ENCODE measurements around the gene TBC1D7.

Gene TBC1D7

DNA sequence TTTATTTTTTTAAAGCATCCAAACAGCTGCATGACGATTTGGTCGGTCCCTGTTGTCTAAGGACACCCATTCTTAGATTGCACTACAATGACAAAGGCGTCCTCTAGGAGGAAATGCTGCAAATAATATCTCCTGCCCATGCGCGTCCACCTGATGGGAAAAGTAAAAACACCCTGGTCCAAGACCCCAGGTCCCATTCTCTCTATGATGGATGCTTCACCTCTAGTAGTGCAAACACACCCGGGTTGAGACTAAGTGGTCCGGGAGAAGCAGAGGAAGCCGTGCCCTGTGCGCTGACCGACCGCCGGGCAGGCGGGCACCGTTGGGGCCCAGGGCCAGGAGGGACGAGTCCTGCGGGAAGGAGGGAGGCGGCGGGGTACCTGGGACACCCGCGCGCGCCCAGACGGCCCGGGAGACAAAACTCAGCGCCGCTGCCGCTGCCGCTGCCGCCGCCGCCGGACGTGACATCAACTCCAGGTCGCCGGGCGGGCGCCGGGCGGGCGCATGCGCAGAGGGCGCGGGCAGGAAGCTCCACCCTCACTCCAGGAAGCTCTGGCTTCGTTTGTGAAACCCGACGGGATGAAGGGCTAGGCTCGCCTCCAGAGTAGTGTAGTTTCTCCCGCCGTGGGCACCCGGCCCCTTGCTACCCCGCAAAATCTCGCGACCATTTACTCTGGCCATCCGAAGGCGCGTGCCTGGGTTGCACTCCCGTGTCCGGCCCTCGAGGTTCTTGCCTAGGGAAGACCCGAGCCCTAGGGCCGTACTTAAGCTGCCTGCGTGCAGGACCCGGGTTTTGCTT, at the start of gene TBC1D7:
TSS of gene TBC1D7 (minus strand) at position 462 of the 799 bp plus-strand sequence. CDS start 1,639 bp downstream, outside the sequence.
- peak; percentile 69 to 76 for DNase-seq (ENCODE audit: low read depth in 2 of 2)

DNA sequence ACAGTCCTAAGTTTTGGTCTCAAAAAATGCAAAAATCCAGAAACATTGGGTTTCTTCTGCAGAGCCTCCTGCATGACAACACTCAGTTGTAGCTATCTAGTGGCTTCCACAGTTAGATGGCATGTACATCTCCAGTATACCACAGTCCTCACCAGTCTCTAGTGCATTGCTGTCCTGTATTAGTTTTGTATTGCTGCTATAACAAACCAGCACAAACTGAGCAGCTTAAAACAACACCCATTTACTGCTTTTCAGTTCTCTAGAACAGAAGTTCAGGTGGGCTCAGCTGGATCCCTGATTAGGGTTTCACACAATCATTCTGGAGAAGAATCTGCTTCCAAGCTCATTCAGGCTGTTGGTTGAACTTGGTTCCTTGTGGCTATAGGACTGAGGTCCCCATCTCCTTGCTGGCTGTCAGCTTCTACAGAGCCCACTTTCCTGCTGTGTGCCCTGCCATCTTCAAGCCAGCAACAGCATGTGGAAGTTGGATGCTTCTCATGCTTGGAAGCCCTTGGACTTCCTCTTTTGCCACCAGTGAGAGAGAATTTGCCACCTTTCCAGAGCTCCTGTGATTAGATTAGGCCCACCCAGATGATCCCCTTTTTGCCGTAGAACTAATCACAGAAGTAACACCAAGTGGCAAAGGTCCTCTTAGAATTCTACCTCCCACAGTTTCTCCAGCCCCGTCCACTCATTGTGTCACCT, 48.9 kb upstream of the TBC1D7 start:
- no peak for DNase-seq (ENCODE audit: low read depth in 2 of 2)

DNA sequence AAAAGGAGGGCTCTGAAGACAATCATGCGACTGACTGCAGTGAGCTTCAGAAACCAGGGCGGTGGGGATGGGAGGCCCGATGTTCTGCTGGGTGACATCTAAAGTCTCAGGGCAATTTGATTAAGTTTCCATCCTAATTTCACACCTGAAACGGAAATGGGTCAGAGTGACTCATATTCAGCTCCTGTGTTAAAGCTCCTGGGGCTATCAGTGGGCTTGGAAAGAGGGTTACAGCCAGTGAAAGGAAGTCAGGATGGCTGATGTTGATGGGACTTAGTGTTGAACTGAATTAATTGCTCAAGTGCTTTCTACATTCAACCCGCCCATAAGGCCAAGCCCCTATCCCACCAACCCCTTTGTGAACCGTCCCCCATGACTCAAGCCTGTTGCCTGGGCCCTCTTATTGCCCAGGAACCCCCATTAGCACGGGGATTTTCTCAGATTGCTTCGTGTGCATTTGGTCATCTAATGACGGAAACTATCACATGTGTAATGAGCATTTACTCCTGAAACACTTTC, 47.1 kb upstream of the TBC1D7 start:
- DNase-seq (ENCODE audit: low read depth in 2 of 2) = no peak

DNA sequence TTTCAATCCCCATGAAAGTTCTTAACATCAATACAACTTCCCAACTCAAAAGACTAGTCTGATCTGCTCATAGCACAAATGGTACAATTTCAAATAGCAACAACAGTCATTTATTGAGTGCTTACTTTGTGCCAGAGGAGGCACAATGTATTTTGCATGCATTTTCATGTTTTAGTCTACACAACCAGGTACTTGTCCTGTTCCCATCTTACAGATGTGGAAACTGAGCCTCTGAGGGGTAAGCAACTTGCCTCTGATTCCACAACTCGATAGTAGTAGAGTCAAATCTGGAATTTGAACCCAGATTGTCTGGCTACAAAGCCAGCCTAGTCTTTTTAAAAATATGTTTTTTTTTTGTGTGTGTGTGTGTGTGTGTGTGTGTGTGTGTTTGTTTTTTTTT, 45.6 kb upstream of the TBC1D7 start:
- no peak for DNase-seq (ENCODE audit: low read depth in 2 of 2)

DNA sequence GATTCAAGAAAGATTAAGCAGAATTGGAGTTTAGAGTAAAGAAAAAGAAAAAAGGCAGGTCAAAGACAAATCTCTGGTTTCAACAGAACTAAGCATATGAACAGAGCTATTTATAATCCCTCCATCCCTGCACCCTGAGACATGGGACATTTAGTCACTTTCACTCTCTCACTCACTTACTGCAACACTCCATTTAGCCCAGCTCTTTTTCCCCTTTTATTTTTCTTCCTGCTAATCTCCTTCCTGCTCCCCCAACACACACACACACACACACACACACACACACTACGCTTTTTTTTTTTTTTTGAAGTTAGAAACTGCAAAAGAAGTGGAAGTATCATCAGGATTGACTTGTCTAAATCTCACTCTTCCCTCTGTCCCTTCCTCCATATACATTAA, 45.1 kb upstream of the TBC1D7 start:
- DNase-seq (ENCODE audit: low read depth in 2 of 2) = no peak

DNA sequence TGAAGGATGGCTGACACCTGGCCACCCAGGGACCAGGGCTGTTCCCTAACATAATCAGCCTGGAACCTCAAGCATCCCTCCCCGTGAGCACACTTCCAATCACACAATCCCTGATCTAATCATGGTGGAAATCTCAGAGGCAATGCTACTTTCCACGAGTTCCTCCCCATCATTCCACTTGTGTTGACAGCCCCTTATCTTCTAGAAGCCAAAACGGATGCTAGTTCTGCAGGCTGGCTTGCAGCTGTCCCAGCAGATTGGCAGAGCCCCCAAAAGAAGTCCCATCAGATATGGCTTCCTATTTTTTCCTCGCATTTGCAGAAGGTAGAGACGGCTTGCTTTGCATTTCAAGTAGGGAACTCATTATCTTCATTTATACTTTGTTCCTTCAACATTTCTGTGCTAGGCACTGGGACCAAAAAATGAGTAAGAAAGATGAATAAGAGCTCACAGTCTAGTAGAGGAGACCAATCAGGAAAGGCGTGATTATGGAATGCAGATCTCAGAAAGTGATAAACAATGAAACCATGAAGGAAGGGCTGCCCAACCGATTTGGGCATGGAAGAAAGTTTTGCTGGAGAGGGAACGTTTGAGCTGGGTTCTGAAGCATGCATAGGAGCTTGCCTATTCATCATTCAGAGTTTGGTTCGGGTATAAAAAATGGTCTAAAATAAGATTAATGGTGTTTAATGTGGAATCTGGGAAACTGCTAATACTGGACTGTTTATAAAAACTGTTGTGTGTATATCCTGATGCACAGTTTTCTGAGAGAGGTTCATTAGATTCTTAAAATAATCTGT, 44.6 kb upstream of the TBC1D7 start:
- DNase-seq (ENCODE audit: low read depth in 2 of 2) = no peak

DNA sequence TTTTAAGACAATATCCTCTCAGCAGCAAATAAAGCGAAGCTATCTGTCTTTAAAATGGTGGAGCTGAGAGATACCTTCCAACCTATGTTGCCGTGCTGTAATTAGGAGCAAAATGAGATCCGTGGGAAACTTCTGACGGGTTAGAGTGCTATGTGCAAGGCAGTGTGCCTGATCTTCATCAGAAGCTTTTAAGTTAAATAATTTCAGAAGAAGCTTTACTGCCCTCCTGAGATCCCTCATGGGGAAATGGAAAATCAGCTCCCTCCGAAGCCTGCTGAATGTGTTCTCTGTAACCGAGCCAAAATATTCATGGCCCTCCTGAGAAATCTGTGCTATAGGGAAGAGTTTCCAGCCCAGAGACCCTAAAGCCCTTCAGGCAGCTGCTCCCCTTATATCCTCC, 43.7 kb upstream of the TBC1D7 start:
- no peak for DNase-seq (ENCODE audit: low read depth in 2 of 2)

DNA sequence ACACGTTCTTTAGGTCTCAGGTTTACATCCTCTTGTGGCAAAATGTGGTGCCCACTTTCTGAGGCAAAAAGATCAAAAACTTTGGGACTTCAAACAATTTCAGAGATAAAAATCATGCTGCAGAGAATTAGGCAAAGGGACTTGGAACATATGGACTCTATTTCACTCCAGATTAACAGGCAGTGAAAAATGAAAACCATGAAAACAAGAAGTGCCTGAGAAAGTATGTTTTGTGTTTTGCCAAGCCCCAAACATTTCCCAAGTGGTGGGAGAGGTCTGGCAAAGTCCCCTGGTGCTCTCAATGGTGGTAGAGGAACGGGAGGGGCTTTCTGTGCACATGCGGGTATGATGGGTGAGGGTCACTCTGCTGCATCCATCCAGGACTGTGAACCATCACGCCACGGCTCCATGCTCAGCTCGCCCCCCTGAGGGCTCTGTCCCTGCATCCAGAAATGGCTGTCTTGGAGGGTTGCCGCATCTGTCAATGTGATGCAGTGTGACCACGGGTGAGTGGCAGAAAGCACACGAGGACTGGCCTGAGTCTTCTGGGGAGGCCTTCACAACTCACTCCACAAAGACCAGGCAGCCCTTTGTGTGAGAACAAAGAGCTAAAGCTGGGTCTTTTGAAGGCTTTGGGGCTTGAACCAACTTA, 43.2 kb upstream of the TBC1D7 start:
- no peak for DNase-seq (ENCODE audit: low read depth in 2 of 2)

DNA sequence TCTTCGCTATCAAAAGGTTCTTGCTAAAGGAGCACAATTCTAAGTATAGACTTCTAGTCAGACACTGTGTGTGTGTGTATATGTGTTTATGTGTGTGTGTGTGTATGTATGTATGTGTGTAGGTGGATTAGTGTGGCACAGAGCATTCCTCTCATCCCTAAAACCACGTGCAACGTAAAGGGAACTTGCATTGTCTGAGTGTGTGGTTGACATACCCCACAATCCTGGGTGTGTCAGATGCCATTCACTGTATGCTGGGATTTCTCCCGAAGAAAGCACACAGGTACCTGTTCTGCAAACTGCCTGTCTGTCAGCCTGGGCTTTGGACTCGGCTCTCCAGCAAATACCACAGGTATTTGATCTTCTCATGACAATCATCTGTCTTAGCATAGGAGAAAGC, 42.3 kb upstream of the TBC1D7 start:
- no peak for DNase-seq (ENCODE audit: low read depth in 2 of 2)

DNA sequence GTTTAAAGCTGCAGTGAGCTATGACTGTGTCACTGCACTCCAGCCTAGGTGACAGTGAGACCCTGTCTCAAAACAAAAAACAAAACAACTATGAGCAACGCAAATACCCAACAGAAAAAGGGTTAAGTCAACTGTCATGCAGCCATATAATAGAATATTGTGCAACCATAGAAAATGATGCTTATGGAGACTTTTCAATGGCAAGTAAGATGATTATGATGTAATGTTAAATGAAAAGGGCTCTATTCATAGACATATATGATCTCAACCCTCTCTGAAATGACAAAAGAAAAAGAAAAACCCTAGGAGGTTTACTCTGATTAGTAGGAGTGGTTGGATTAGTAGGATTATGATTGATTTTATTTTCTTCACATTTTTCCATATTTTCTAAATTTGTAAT, 41.3 kb upstream of the TBC1D7 start:
- DNase-seq (ENCODE audit: low read depth in 2 of 2) = no peak

DNA sequence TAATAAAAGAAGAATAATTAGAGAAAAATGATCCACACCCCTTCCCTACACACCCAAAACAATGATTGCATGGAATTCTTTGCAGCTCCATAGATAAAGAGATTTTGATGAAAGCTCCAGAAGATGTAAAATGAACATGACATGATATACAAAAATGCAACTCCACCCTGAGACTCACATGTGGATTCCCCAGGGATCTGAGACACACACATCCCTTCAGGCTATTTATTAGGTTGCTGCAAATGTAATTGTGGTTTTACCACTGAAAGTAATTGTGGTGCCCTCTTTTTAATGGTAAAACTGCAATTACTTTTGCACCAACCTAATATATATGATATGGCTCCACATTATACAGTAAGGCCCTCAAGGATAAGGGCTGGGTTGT, 40.4 kb upstream of the TBC1D7 start:
- DNase-seq (ENCODE audit: low read depth in 2 of 2) = no peak

DNA sequence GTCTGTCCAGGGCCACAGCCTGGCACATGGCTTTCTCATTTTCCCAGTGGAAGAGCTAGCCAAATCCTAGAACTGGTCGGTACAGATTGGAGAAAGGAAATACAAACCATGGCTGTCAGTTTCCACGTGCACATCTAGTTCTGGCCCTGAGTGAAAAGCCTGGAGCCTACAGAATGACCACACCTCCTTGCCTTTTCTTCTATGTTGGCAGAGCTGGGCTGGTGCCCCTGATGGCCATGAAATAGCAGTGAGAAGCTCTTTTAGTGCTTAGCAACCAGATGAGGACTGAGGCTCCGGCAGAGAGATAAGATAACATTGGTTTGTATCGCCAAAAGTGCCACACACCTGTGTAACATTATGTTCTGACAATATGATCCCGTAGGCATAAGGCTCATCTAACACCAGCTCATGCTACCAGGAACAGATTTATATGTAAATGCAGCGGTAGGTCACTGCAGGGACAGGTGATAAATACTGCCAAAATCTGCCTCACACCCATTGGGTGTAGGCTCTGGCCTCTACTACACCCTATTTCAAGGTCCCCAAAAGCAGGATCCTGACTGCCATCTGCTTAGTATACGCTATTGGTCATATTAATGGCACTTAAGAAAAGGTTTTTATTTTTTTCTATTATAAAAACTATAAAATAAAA, 39.9 kb upstream of the TBC1D7 start:
- DNase-seq (ENCODE audit: low read depth in 2 of 2) = no peak

DNA sequence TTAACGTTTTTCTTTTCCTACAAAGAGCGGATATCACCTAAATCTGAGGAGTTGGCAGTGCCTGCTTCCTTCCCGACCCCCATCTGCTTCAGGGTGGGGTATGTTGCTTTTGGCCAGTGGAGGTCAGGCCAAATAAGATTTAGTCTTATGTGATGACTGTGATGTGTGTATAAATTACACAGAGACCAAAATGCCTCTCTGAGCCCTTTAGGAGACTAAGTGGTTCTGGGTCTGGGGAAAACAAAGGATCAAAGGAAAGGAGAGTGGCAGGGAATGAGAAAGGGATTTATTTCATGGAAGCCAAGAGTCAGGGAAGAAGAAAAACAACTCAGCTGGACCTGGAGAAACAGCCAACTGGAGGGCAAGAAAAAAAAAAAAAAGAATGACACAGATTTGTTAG, 39.1 kb upstream of the TBC1D7 start:
- no peak for DNase-seq (ENCODE audit: low read depth in 2 of 2)

DNA sequence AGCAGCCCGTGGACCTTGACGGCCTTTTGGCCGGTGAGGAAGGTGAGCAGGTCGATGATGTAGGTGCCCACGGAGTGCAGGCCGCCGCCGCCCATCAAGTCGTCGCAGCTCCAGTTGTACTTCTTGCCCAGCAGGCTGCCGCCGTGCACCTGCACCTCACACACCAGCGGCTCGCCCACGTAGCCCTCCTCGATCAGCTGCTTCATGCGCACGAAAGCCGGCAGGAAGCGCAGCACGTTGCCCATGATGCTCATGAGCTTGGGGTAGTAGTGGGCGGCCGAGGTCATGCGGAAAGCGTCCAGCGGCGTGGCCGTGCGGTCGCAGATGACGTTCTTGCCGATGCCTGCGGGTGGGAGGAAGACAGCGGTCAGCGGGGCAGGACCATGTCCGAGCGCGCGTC, 37.0 kb upstream of the TBC1D7 start:
- DNase-seq (ENCODE audit: low read depth in 2 of 2) = no peak

DNA sequence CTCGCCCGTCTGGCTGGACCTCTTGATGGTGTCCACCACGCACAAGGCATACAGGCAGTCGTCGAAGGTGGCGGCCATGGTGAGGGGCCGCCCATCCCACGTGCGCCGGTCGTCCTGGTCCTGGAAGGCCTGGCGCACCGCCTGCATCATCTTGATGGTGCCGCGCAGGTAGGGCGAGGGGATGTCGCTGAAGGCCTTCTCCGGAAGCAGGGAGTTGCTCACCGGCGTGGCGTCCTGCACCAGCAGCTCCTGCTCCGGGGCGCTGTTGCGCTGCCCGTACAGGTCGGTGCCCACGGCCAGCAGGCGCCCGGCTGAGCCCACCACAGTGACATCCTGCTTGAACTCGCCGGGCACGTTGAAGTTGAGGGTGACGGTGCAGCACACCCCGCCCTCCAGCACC, 36.5 kb upstream of the TBC1D7 start:
- no peak for DNase-seq (ENCODE audit: low read depth in 2 of 2)

DNA sequence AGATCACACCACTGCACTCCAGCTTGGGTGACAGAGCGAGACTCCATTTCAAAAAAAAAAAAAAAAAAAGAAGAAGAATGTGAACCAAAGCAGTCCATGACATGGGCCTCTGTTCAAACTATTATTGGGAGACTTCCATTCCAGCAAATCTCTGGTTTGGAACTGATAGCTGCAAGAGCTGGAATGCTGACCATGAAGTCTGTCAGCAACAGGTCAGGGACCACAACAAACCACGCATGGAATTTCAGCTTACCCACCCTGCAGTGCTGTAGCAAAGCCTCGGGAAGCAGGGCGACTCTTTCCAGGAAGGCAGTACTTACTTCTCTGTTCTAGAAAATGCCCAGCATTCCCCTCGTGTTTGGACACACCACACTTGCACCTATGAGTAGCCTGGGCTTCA, 34.1 kb upstream of the TBC1D7 start:
- DNase-seq (ENCODE audit: low read depth in 2 of 2) = no peak

DNA sequence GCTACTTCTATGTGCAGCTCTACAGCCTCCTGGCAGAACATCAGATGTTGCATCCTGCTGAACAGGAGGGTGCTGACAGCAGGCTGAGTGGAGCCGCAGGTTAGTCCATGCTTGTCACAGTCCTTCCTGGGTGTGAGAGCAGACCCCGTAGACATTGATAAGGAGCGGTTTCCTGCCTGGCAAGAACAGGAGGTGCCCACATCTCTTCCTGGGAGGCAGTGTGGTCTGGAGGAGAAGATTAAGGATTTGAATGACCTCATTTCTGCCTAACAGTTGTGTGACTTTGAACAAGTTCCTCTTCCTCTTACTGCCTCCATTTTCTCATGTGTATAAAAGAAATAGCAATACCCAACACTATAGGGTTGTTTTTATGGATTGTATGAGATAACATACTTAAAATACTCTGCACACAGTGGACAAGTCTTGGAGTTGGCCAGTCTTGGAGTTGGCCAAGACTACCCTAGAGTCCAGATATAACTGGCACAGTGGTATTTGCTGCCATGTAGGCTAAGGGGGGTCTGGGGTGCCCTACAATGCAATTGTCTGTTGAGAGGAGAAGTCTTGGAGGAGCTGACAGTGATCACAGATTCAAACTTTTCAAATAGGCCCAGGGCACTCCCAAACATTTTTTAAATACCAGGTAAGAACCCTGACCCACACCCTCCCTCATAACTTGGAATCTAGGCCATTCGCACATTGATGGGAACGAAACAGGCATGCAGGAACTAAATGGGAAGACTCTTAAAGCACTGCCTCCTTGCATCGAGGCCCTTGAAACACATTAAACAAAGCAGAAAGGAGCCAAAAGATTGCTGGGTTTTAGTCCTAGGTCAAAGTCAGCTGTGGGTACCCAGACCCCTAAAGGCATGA, 32.6 kb upstream of the TBC1D7 start:
- DNase-seq (ENCODE audit: low read depth in 2 of 2) = no peak

DNA sequence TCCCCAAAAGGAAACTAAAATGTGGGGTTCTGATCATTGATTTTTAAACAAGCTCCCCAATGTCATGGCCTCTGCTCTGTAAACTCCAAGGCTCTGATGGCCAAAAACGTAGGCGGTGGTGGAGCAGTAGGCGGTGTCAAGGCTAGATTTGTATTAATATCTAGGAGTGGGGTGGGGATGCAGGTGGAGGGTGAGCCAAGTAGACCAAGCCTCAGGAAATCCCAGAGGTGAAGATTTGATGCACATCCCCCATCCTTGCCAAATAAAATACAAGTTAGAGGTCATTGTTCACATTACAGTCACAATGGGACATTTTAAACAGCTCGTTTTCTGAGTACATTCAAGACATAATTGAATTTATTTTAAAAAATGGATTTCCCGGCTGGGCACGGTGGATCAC, 30.9 kb upstream of the TBC1D7 start:
- DNase-seq (ENCODE audit: low read depth in 2 of 2) = no peak

DNA sequence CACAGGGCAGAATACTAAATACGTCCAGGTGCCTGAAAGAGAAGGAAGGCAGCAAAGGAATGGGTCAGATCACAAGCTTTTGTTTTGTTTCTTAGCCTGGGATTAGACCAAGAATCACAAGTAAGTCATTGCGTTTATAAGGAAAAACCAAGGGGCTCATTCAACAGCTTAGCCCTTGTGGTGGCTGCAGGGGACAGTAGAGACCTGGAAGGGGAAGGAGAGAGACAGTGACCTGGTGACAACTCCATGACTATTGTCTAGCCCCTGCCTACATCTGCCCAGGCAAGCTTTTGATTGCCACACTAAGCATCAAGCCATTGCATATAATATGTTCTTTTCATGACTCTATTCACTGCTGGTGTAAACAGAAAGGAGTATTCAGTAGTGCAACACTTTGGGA, 30.2 kb upstream of the TBC1D7 start:
- no peak for DNase-seq (ENCODE audit: low read depth in 2 of 2)

DNA sequence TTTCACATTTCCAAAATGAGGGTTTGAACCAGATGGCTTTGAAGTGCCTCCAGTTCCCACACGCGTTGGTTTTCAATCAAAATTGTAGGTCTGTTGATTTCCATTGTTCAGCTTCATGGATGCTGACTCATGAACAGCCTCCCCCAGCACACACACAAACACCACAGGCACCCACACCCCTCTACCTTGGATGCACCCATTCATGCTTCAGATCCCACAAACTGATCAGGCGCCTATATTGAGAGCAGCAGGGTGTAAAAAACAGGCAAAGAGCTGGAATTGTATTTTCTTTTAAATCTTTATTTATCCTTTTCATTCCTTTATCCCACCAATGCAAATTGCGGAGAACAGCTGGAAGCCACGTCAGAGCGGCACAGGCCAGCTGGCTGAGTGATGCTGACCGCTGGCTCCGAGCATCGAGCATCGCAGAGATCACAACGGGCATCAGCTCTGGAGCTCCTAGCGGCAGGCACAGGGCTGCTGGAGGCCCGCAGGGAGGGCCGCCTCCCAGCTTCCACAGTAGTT, 29.3 kb upstream of the TBC1D7 start:
- no peak for DNase-seq (ENCODE audit: low read depth in 2 of 2)

Data from fibroblast of skin of left biceps (primary cell).